GM21423 (cell line): ENCODE data around the gene JUNB.
"Not testable (repeated sequence)": the region's sequence is repeated elsewhere in the genome, so short reads cannot be mapped to it uniquely, and the experiment has no call there.

Experiments
- ATAC-seq: cut with Tn5 transposase; IDR thresholded peaks from one replicate; pipeline ENCODE4 v1.9.1; 2021; ENCODE audit warnings: mild to moderate bottlenecking, moderate library complexity; ENCODE audit not compliant: unreplicated experiment

Gene JUNB

DNA sequence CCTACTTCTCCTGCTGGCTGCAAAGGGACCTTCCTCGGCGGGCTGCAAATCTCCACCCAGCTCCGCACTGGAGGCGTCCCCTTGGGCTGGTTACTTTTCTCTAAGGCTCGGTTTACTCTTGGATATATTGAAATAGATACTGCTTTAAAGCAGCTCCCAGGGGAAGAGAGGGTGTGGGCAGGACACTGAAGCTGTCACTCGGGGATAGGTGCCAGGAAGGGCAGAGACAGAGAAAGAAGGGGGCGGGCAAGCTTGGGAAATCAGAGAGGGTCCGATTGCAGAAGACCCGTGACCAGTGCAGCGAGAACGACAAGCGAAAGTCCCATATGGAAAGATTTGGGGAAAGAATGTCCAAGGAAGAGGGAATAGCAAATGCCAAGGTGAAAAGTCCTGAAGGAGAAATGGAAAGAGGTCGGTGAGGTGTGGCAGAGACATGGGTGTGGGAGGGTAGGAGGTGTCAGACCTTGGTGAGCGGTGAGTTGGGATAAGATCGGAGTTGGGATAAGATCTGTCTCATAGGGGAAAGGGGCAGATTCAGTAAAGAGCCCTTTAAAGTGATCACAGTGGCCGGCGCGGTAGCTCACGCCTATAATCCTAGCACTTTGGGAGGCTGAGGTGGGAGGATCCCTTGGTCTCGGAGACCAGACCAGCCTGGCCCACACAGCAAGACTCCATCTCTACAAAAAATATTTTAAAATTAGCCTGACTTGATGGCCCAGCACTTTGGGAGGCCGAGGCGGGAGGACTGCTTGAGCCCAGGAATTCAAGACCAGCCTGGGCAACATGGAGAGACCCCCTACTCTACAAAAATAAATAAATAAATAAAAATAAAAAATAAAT is 11.2 kb downstream of the JUNB start:
- no peak for ATAC-seq

DNA sequence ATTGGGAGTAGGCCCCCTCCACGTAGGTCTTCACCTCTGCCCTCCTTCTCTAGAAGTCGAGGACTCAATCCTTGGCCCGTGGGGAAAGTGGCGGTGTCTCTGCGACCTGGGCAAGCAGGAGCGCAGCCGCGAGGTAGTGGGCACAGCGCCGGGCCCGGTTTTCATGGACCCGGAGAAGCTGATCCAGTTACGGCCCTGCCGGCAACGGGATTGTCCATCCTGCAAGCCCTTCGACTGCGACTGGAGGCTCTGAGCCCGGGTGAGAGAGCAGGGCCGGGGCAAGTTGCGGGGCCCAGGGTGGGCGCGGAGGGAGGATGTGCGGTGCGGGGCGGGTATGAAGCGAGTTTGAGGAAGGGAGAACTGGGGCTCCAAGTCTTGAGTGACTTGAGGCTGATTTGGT is 12.8 kb downstream of the JUNB start:
- ATAC-seq, result no peak

DNA sequence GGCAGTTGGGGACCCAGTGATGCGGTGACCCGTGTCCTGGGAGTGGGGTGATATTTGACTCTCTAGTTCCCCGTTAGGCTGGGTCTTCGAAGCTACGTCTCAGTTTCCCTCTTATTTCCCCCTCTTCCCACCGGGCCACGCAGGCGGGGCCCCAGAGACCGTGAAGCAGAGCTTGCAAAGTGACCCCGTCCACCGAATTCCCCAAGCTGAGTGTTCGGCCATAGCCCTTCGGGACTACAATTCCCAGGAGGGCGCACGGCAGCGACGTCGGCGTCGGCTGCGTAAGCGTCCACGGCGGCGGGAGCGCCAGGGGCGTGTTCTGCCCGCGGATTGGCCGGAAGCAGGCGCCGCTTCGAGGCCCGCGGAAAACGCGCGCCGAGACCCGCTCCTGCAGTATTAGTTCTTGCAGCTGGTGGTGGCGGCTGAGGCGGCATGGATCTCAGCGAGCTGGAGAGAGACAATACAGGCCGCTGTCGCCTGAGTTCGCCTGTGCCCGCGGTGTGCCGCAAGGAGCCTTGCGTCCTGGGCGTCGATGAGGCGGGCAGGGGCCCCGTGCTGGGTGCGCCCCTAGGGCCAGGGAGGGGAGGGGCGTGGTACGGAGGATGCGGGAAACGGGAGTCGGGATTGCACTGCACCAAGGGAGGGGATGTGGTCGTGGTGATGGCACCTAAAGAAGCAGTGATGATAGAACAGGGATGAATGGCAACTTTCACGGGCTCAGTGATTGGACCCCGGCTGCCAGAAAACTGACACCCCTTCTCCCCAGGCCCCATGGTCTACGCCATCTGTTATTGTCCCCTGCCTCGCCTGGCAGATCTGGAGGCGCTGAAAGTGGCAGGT is 15.2 kb downstream of the JUNB start, which contains the start of gene RNASEH2A:
Gene RNASEH2A, plus strand, starts transcription at position 343 of the 840 bp plus-strand sequence. Its CDS starts 90 bp downstream, at position 433.
- peak; percentile 77 for ATAC-seq

GRCh38 chr19:12815088-12815487 is 23.8 kb downstream of the JUNB start:
- no peak for ATAC-seq

GRCh38 chr19:12817188-12817587 is 25.9 kb downstream of the JUNB start:
- not testable (repeated sequence) for ATAC-seq

GRCh38 chr19:12817810-12818209 is 26.5 kb downstream of the JUNB start:
- not testable (repeated sequence) for ATAC-seq

- ATAC-seq, result no peak
These were observed 30.5 kb downstream of the JUNB start for GRCh38 chr19:12821761-12822160.

GRCh38 chr19:12825254-12826131 is 34.2 kb downstream of the JUNB start:
- ATAC-seq, result no peak

- no peak for ATAC-seq
These were observed 37.2 kb downstream of the JUNB start for GRCh38 chr19:12828494-12828893.

GRCh38 chr19:12833418-12833737 is 42.1 kb downstream of the JUNB start:
- ATAC-seq, result no peak

- no peak for ATAC-seq
These were observed 42.7 kb downstream of the JUNB start for GRCh38 chr19:12833738-12834565.

DNA sequence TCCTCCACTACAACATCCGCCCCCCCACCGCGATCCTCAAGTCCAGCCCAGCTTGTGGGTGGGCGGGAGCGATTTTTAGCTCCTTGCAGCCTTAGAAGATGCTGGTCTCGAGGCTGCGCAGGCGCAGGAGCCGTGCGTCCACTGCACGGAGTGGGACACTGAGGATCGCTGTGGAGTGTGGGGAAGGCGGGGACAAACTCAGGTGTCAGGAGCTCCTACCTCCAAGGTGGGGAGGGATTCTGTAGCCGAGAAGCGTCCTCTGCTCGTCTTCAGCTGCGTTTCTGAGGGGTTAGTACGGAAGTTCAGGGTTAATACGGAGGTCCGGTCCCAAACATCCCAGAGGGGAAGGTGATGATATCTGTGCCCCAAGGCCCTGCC is 43.3 kb downstream of the JUNB start, which contains the start of gene RTBDN:
Gene RTBDN, minus strand, starts transcription at position 14 of the 378 bp plus-strand sequence. CDS start 4,600 bp downstream, outside the sequence.
- ATAC-seq, result no peak

GRCh38 chr19:12834976-12835757 is 43.9 kb downstream of the JUNB start:
- ATAC-seq, result no peak

DNA sequence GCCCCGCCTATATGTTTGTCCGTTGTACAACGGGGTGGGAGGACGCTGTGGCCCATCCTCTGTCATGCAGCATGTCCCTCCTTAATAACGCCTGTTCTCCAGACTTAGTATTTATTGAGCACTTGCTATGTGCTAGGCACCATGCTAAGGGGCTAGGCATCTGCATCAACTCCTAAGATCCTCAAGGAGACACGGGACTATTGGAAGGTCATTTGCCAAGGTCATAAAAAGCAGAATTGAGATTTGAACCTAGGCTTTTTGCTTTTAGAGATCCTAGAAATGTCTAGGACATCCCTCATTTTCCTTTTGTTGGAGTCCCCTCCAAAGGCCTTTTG is 45.2 kb downstream of the JUNB start:
- ATAC-seq, result no peak

- no peak for ATAC-seq
These were observed 45.9 kb downstream of the JUNB start for GRCh38 chr19:12837225-12837624.

GRCh38 chr19:12838182-12838885 is 47.0 kb downstream of the JUNB start, which contains the start of gene MAST1:
Gene MAST1 (plus strand): TSS chr19:12838515. CDS start chr19:12838573, 58 bp downstream.
- ATAC-seq, result no peak

DNA sequence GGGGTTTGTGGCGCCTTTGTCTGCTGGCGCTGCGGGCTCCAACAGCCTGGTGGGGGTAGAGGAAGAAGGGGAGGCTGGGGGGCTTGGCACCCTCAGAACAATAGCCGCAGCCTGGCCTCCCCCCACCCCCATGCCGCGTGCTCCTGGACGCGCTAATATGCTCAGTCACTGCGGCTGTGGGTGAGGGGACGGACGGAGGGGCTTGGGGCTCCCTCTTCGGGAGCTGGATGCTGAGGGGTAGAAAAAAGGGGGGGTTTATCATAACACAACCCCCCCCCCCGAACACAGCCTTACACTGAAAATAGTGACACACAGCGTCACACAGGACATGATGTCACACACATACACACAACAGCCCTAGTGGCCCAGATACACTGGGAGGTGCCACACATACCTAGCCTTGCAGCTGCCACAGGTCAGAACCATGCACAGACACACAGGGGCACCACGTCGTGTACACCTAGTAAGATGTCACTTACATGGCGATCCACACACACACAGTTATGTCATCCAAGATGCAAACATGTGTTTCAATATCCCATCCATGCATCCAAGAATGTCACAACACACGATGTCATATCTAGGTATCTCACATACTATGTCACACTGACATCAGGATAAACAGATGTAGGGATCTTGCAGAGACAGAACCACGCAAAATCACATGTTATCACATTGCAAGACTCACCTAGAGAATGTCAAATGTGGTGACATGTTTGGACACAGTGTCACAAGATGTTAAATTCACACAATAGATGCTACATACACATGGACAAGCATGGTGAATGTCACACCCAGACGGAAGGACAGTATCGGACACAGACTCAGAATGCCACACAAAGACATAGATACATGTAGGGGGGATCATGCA is 47.8 kb downstream of the JUNB start:
- no peak for ATAC-seq
